VCaP (cell line): Measurements from ENCODE around the gene LEMD3.

Experiments used
- H3K27ac ChIP-seq: fragments of 450-650 bp; 2 replicates; pipeline ENCODE4 v1.5.1; 2017
- TF ChIP-seq, protein P1 (sequence below): fragments of 450-650 bp; conservative IDR thresholded peaks from 2 replicates; pipeline ENCODE4 v1.5.1; 2017; ENCODE audit warnings: mild to moderate bottlenecking, moderate library complexity

The LEMD3 gene

DNA sequence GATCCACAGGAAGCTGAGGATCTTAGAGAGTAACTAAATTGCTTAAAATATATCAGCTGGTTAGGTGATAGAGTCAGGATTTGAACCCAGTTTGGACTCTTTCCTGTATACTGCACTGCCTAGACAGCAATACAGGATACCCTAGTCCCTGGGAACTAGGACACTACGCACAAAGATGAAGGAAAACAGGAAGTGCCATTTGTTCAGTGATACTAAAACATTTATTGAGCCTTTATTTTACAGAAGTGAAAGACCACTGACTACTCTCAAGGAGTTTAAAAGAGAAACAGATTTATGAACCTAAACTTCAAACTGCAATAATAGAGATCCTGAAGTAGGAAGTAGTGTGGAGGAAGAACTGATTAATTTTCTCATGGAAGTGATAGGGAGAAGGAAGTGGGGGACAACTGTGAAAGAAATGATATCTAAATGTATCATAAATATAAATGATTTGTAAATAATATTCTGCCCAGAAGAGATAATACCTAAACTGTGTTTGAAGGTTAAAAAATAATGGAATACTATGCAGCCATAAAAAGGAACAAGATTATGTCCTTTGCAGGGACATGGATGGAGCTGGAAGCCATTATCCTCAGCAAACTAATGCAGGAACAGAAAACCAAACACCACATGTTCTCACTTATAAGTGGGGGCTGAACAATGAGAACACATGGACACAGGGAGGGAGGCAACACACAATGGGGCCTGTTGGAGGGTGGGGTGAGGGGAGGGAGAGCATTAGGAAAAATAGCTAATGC lies 127.3 kb downstream of the LEMD3 start:
- no peak overlapping the region for H3K27ac ChIP-seq
- TF ChIP-seq, protein P1, sequence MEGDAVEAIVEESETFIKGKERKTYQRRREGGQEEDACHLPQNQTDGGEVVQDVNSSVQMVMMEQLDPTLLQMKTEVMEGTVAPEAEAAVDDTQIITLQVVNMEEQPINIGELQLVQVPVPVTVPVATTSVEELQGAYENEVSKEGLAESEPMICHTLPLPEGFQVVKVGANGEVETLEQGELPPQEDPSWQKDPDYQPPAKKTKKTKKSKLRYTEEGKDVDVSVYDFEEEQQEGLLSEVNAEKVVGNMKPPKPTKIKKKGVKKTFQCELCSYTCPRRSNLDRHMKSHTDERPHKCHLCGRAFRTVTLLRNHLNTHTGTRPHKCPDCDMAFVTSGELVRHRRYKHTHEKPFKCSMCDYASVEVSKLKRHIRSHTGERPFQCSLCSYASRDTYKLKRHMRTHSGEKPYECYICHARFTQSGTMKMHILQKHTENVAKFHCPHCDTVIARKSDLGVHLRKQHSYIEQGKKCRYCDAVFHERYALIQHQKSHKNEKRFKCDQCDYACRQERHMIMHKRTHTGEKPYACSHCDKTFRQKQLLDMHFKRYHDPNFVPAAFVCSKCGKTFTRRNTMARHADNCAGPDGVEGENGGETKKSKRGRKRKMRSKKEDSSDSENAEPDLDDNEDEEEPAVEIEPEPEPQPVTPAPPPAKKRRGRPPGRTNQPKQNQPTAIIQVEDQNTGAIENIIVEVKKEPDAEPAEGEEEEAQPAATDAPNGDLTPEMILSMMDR: no peak
